DND-41 (cell line): Measurements from ENCODE around the gene TMEM245.
"Not testable (repeated sequence)": the region's sequence is repeated elsewhere in the genome, so short reads cannot be mapped to it uniquely, and the experiment has no call there.

Experiments used
- ATAC-seq: fragments of 200-7000 bp; cut with Tn5 transposase; 3 replicates; pipeline ENCODE4 v1.9.1; 2021; ENCODE audit warnings: low read depth; ENCODE audit not compliant: insufficient read depth
- DNase-seq: peaks from one replicate; pipeline ENCODE4 v3.0.0-alpha.2; 2020
- H2AFZ ChIP-seq: 2 replicates; pipeline ENCODE4 v1.6.0; 2012; ENCODE audit warnings: low read depth, low read length
- H3K27ac ChIP-seq: 2 replicates; pipeline ENCODE4 v1.5.1; 2012; ENCODE audit warnings: low read length, inconsistent platforms
- H3K27me3 ChIP-seq: fragments of 200-600 bp; sonication (generic); 2 replicates; pipeline ENCODE4 v1.6.0; 2012; ENCODE audit warnings: low read length, mild to moderate bottlenecking, inconsistent platforms; ENCODE audit not compliant: insufficient read depth, poor library complexity
- H3K36me3 ChIP-seq: 2 replicates; pipeline ENCODE4 v1.5.1; 2012; ENCODE audit warnings: low read length, inconsistent platforms; ENCODE audit not compliant: insufficient read depth
- H3K4me1 ChIP-seq: 2 replicates; pipeline ENCODE4 v1.5.1; 2012; ENCODE audit warnings: mild to moderate bottlenecking, low read length; ENCODE audit not compliant: insufficient read depth
- H3K4me2 ChIP-seq: 2 replicates; pipeline ENCODE4 v1.6.0; 2012; ENCODE audit warnings: mild to moderate bottlenecking, moderate library complexity, low read length, inconsistent platforms; ENCODE audit not compliant: insufficient read depth
- H3K4me3 ChIP-seq, 2 experiments: fragments of 200-600 bp in 1 of 2; shearing (Covaris generic) in 1 of 2; 2 replicates each; pipeline ENCODE4 v1.5.1; 2012 to 2016; ENCODE audit warnings: inconsistent platforms in 2 of 2, low read length in 2 of 2, mild to moderate bottlenecking in 2 of 2, low read depth in 1 of 2, moderate library complexity in 1 of 2
- H3K79me2 ChIP-seq: 2 replicates; pipeline ENCODE4 v1.6.0; 2012; ENCODE audit warnings: low read length, inconsistent platforms; ENCODE audit not compliant: insufficient read depth
- H3K9ac ChIP-seq: 2 replicates; pipeline ENCODE4 v1.6.0; 2012; ENCODE audit warnings: low read depth, mild to moderate bottlenecking, inconsistent platforms, low read length, moderate library complexity
- H3K9me3 ChIP-seq: 2 replicates; pipeline ENCODE4 v1.5.1; 2012; ENCODE audit warnings: low read length, moderate library complexity, mild to moderate bottlenecking, inconsistent platforms; ENCODE audit not compliant: insufficient read depth, severe bottlenecking
- H4K20me1 ChIP-seq: 2 replicates; pipeline ENCODE4 v1.6.0; 2012; ENCODE audit warnings: low read length; ENCODE audit not compliant: insufficient read depth
- CTCF ChIP-seq: IDR thresholded peaks from 2 replicates; pipeline ENCODE4 v1.5.1; 2012; ENCODE audit warnings: borderline replicate concordance, low read length, moderate library complexity, mild to moderate bottlenecking; ENCODE audit not compliant: poor library complexity, severe bottlenecking; ENCODE audit errors: extremely low read depth
- EZH2 ChIP-seq: IDR thresholded peaks from 3 replicates; pipeline ENCODE4 v1.6.1; 2012; ENCODE audit warnings: borderline replicate concordance, low read depth, mild to moderate bottlenecking, moderate library complexity, low read length, inconsistent platforms; ENCODE audit not compliant: severe bottlenecking

TMEM245 gene

DNA sequence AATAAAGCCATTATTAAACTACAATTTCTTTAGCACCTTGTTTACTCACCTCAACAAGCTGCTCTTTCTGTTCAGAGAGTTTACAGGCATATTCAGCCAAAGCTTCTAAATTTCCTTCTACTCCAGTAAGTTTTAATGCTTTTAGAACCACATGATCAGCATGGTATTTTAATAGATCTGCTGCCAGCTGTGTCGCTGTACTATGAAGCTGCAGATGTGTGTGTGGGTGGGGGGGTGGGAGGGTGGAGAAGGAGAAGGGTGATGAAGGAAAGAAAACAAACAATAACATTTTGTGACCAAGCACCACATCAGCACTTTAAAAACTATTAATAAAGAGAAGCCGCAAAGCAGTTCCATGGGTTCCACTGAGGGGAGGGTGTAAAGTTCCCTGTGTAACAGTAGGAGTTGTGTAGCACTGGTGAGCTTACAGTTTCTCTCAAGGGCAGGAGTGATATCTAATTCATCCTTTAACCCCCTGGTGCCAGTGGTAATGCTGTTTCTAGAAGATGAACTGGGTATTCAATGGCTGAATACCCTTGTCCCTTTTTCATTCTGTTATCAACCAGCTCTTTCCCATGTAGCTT is 147.0 kb downstream of the TMEM245 start:
- Histone ChIP-seq H3K27me3 (no peaks in the 10 kb centered on the region), H3K4me3 (no peak overlapping the region), H4K20me1 (no peaks in the 10 kb centered on the region), H3K9ac (no peak overlapping the region), H3K9me3 (no peaks in the 10 kb centered on the region), H3K27ac (no peak overlapping the region), H3K4me2 (no peak overlapping the region), H3K36me3 (peaks cover 31% of the 10 kb centered on the region), H2AFZ (no peak overlapping the region), H3K79me2 (no peaks in the 10 kb centered on the region), H3K4me1 (no peaks in the 10 kb centered on the region)
- DNase-seq (no peak), ATAC-seq (no peak)
- no peak for TF ChIP-seq EZH2
- TF ChIP-seq CTCF = no peak

GRCh38 chr9:108972186-108972585 is 147.6 kb downstream of the TMEM245 start:
- ATAC-seq (no peak), DNase-seq (no peak)
- H4K20me1 ChIP-seq = no peaks in the 10 kb centered on the region
- H3K79me2 ChIP-seq = no peaks in the 10 kb centered on the region
- no peak overlapping the region for H3K4me2 ChIP-seq
- no peak overlapping the region for H3K4me3 ChIP-seq
- H3K27me3 ChIP-seq = no peaks in the 10 kb centered on the region
- H3K36me3 ChIP-seq = peaks cover 31% of the 10 kb centered on the region
- TF ChIP-seq EZH2 = no peak
- no peak for TF ChIP-seq CTCF
- H3K27ac ChIP-seq = no peak overlapping the region
- H3K4me1 ChIP-seq = no peaks in the 10 kb centered on the region
- H3K9ac ChIP-seq = no peak overlapping the region
- no peak overlapping the region for H2AFZ ChIP-seq
- H3K9me3 ChIP-seq = no peaks in the 10 kb centered on the region

DNA sequence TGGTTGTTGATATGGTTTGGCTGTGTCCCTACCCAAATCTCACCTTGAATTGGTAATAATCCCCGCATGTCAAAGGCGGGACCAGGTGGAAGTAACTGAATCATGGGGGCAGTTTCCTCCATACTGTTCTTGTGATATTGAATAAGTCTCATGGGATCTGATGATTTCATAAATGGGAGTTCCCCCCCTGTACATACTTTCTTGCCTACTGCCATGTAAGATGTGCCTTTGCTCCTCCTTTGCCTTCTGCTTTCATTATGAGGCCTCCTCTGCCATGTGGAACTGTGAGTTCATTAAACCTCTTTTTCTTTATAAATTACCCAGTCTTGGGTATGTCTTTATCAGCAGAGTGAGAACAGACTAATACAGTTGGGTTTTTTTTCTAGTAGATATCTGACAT is 148.4 kb downstream of the TMEM245 start:
- not testable (repeated sequence) for H3K27ac ChIP-seq, H2AFZ ChIP-seq, H3K79me2 ChIP-seq, H3K4me3 ChIP-seq, DNase-seq, H4K20me1 ChIP-seq, H3K27me3 ChIP-seq, H3K4me1 ChIP-seq, H3K4me2 ChIP-seq, H3K9ac ChIP-seq, H3K9me3 ChIP-seq, ATAC-seq
- peaks cover 27% of the 10 kb centered on the region for H3K36me3 ChIP-seq

GRCh38 chr9:108967916-108968315 is 151.8 kb downstream of the TMEM245 start:
- H3K4me1 ChIP-seq = no peaks in the 10 kb centered on the region
- H3K4me3 ChIP-seq = no peak overlapping the region
- no peaks in the 10 kb centered on the region for H4K20me1 ChIP-seq
- DNase-seq (no peak), ATAC-seq (no peak)
- H3K4me2 ChIP-seq = no peak overlapping the region
- H3K9ac ChIP-seq = no peak overlapping the region
- H3K79me2 ChIP-seq = no peaks in the 10 kb centered on the region
- no peaks in the 10 kb centered on the region for H3K27me3 ChIP-seq
- H3K27ac ChIP-seq = no peak overlapping the region
- TF ChIP-seq EZH2 (no peak), CTCF (no peak)
- no peak overlapping the region for H2AFZ ChIP-seq
- no peaks in the 10 kb centered on the region for H3K9me3 ChIP-seq
- peaks cover 31% of the 10 kb centered on the region for H3K36me3 ChIP-seq
